ENCODE data around the gene SLX9. TPM values are rescaled to one million over a fixed set of nuclear protein-coding genes. Genes with fewer than 3 reads are reported as not detected.

The SLX9 gene
- total RNA-seq, 2 experiments from 2014 or later: 18.6 to 61.6 TPM

DNA sequence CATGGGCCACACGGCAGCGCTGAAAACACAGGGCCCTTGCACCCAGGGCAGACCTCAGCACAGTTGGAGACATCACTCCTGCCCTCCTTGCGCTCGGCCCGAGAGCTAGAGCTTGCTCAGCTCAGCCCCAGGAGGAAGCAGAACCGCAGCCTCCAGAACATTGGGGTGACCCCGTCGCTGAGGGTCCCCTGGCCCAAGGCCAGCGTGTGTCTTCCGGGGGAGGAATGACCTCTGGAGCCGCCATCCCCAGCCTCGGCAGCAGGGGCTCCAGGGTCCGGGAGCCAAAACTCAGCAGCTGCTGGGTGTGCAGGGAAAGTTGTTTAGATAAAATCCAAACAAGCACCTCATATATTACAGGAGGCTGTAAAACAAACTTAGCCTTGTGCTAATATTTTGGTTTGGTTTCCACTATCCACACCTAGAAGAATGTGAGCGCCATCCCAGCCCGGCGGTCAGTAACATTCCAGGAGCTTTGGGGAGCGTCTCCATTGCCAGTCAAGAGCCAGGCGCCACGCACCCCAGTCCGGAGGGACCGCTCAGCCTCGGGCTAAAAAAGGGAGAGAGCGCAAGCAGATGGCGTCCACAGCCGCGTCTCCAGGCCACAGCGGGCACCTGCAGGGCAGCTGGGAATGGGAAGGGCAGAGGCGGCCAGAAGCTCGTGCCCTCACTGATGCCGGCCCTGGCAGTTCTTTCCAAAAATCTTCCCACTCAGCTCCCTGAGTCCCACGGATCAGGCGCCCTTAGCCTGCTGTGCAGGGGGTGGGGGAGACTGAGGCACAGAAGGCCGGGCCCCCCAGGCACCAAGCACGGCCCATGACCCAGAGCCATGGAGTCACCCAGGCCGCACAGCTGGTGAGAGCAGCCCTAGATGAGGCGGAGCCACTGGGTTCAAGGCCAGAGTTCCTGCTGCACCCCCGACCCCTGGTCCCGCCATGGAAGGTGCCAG lies 52.0 kb downstream of the SLX9 start:
- H4K20me1 ChIP-seq (ENCODE audit: insufficient read depth, low read length): no peaks in the 10 kb centered on the region
- H3K4me1 ChIP-seq (ENCODE audit: insufficient read depth, low read length, poor library complexity, severe bottlenecking): no peaks in the 10 kb centered on the region
- DNase-seq (ENCODE audit: low spot score): no peak
- H2AFZ ChIP-seq (ENCODE audit: low read length): no peak overlapping the region
- no peak for TF ChIP-seq EZH2phosphoT487 (IDR thresholded peaks at IDR 0.05; ENCODE audit: borderline replicate concordance, low read depth, low read length)
- TF ChIP-seq, protein P1, sequence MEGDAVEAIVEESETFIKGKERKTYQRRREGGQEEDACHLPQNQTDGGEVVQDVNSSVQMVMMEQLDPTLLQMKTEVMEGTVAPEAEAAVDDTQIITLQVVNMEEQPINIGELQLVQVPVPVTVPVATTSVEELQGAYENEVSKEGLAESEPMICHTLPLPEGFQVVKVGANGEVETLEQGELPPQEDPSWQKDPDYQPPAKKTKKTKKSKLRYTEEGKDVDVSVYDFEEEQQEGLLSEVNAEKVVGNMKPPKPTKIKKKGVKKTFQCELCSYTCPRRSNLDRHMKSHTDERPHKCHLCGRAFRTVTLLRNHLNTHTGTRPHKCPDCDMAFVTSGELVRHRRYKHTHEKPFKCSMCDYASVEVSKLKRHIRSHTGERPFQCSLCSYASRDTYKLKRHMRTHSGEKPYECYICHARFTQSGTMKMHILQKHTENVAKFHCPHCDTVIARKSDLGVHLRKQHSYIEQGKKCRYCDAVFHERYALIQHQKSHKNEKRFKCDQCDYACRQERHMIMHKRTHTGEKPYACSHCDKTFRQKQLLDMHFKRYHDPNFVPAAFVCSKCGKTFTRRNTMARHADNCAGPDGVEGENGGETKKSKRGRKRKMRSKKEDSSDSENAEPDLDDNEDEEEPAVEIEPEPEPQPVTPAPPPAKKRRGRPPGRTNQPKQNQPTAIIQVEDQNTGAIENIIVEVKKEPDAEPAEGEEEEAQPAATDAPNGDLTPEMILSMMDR (conservative IDR thresholded peaks at IDR 0.05; ENCODE audit: low read length): no peak
- no peaks in the 10 kb centered on the region for H3K36me3 ChIP-seq (ENCODE audit: insufficient read depth, low read length)
- BruUV-seq (replicated peaks): no TSS peak
- H3K9me2 ChIP-seq (ENCODE audit: insufficient read depth, low read length): no peaks in the 10 kb centered on the region
- H3K4me2 ChIP-seq (ENCODE audit: low read length): no peak overlapping the region
- no peak overlapping the region for H3K4me3 ChIP-seq (ENCODE audit: low read depth, low read length, poor library complexity, severe bottlenecking)
- CTCF ChIA-PET (ENCODE audit: unreplicated experiment): no interaction called here
- intact Hi-C loops (cut with micrococcal nuclease; ENCODE audit: unreplicated experiment): no loop called here
- H3K79me2 ChIP-seq (ENCODE audit: insufficient read depth, low read depth, low read length): no peaks in the 10 kb centered on the region
- POLR2A ChIA-PET: interaction anchor here (0.7 kb wide), 1 partner anchor 197 kb away, joined by 3 read pairs; no protein-coding TSS in a partner anchor
- H3K9me3 ChIP-seq (ENCODE audit: low read length): no peaks in the 10 kb centered on the region
- no peak overlapping the region for H3K27ac ChIP-seq (ENCODE audit: low read depth, low read length, poor library complexity, severe bottlenecking)

- no peak for DNase-seq (ENCODE audit: low spot score)
- H3K4me3 ChIP-seq (ENCODE audit: low read depth, low read length, poor library complexity, severe bottlenecking): no peak overlapping the region
- no peaks in the 10 kb centered on the region for H3K4me1 ChIP-seq (ENCODE audit: insufficient read depth, low read length, poor library complexity, severe bottlenecking)
- TF ChIP-seq, protein P1 (conservative IDR thresholded peaks at IDR 0.05; ENCODE audit: low read length): no peak
- TF ChIP-seq EZH2phosphoT487 (IDR thresholded peaks at IDR 0.05; ENCODE audit: borderline replicate concordance, low read depth, low read length): no peak
- BruUV-seq (replicated peaks): no TSS peak
- no peak overlapping the region for H3K4me2 ChIP-seq (ENCODE audit: low read length)
- H3K9me2 ChIP-seq (ENCODE audit: insufficient read depth, low read length): no peaks in the 10 kb centered on the region
- no peak overlapping the region for H3K27ac ChIP-seq (ENCODE audit: low read depth, low read length, poor library complexity, severe bottlenecking)
- H2AFZ ChIP-seq (ENCODE audit: low read length): no peak overlapping the region
- H3K36me3 ChIP-seq (ENCODE audit: insufficient read depth, low read length): no peaks in the 10 kb centered on the region
- no peaks in the 10 kb centered on the region for H3K9me3 ChIP-seq (ENCODE audit: low read length)
- ChIA-PET POLR2A (no interaction called here), CTCF (ENCODE audit: unreplicated experiment) (no interaction called here)
- no peaks in the 10 kb centered on the region for H4K20me1 ChIP-seq (ENCODE audit: insufficient read depth, low read length)
- intact Hi-C loops (cut with micrococcal nuclease; ENCODE audit: unreplicated experiment): no loop called here
- H3K79me2 ChIP-seq (ENCODE audit: insufficient read depth, low read depth, low read length): no peaks in the 10 kb centered on the region
Measured at GRCh38 chr21:44992608-44993031, 52.8 kb downstream of the SLX9 start.
